ENCODE results near the gene CDH23. TPM values are rescaled to one million over a fixed set of nuclear protein-coding genes. Genes with fewer than 3 reads are reported as not detected.

The CDH23 gene
- polyA plus RNA-seq, 2 of the 4 experiments (the other 2 are of a cell fraction): 1.1 to 2.3 TPM

DNA sequence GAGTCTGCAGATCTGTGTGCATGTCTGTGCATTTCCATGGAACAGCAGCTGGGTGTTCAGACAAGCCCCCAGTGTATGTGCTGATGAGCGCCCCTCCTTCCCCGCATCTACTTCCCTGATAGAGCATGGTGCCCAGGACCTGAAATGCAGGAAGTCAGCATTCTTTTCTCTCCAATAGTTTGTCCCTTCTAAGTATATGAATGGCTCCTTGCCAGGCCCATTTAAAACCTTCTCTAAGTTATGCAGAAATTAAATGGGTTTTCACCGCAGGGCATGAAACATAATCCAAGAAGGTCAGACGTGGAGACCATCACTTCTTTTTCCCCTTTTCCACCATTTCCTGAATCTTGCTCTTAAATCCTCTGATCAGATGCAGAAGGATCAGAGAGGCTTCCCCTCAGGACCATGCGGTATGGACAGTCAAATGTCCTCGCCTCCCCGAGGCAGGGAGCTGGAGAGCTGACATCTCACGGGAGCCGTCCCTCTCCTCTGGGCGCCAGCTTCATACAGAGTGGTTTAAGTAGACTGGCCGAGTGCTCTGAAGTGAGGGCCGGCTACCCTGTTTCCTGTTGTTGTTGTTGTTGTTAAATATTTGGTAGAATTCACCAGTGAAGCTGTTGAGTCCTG lies 167.6 kb downstream of the CDH23 start:
- DNase-seq (ENCODE audit: low read depth in 1 of 2, low spot score in 1 of 2) (no peak), ATAC-seq (no peak), FAIRE-seq (no peak)
- no peak overlapping the region for H3K27ac ChIP-seq
- no peak overlapping the region for H3K4me2 ChIP-seq
- 52% methylated on average over 12 of the region's 12 CpGs for WGBS (ENCODE audit: missing lambda C conversion rate)
- H3K4me1 ChIP-seq: no peaks in the 10 kb centered on the region
- CTCF ChIA-PET: interaction anchor here (0.8 to 9.6 kb wide), 10 partner anchors 13 to 249 kb away, joined by 3 to 163 read pairs (median 4); partner anchors contain the start of genes CDH23 and SLC29A3
- H3K9me3 ChIP-seq: no peaks in the 10 kb centered on the region
- POLR2A ChIA-PET: no interaction called here
- H3K4me3 ChIP-seq: no peak overlapping the region
- TF ChIP-seq JUN (IDR thresholded peaks at IDR 0.05): no peak
- TF ChIP-seq BHLHE40 (IDR thresholded peaks at IDR 0.05; ENCODE audit: low read depth, low read length): no peak
- TF ChIP-seq EHMT2 (IDR thresholded peaks at IDR 0.05; ENCODE audit: low read depth): no peak
- TF ChIP-seq, protein P1, sequence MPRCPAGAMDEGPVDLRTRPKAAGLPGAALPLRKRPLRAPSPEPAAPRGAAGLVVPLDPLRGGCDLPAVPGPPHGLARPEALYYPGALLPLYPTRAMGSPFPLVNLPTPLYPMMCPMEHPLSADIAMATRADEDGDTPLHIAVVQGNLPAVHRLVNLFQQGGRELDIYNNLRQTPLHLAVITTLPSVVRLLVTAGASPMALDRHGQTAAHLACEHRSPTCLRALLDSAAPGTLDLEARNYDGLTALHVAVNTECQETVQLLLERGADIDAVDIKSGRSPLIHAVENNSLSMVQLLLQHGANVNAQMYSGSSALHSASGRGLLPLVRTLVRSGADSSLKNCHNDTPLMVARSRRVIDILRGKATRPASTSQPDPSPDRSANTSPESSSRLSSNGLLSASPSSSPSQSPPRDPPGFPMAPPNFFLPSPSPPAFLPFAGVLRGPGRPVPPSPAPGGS (IDR thresholded peaks at IDR 0.05): no peak
- TF ChIP-seq, protein P2, sequence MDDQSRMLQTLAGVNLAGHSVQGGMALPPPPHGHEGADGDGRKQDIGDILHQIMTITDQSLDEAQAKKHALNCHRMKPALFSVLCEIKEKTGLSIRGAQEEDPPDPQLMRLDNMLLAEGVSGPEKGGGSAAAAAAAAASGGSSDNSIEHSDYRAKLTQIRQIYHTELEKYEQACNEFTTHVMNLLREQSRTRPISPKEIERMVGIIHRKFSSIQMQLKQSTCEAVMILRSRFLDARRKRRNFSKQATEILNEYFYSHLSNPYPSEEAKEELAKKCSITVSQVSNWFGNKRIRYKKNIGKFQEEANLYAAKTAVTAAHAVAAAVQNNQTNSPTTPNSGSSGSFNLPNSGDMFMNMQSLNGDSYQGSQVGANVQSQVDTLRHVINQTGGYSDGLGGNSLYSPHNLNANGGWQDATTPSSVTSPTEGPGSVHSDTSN (IDR thresholded peaks at IDR 0.05): no peak
- no peak for TF ChIP-seq ZNF302 (CRISPR knock-in tag; IDR thresholded peaks at IDR 0.05)
- TF ChIP-seq HEYL (CRISPR knock-in tag; IDR thresholded peaks at IDR 0.05): no peak

DNA sequence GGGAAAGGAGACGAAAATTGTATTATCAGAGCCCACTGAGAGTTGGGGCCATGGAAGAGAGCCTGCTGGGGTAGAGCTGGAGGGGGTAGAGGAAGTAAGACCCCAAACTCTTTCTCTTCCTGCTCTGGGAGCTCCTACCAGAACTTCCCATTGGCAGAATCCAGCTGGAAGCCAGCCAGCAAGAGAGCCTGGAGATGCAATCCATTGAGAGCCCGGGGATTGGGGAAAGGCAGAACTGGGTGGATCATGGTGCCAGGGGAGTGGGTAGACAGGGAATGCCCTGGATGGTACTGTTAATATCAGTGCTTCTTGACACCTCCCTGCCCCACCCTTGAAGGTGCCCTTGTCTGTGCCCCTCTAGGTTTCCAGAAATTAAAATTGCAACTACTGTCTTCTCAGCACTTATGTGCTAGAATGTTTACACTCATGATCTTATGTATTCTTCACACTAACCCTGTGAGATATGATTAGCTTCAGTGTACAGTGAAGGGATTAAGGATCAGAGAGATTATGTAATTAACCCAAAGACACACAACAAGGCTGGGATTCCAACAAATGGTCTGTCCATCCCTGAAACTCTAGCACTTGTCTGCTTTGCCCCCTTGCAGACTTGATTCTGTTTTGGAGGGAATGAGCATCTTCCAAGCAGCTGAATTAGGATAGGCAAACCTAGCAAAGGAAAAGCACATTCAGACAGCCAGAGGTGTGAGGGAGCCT lies 168.7 kb downstream of the CDH23 start:
- H3K4me1 ChIP-seq: no peaks in the 10 kb centered on the region
- no peak for TF ChIP-seq RAD21 (conservative IDR thresholded peaks at IDR 0.05 in 1 of 2, IDR thresholded peaks at IDR 0.05 in 1 of 2)
- TF ChIP-seq MAZ (IDR thresholded peaks at IDR 0.05; ENCODE audit: borderline replicate concordance, low read depth, low read length): no peak
- no peak for TF ChIP-seq RCOR1 (IDR thresholded peaks at IDR 0.05; ENCODE audit: low read depth, low read length)
- no peak for TF ChIP-seq MYC (IDR thresholded peaks at IDR 0.05; ENCODE audit: borderline replicate concordance, low read length)
- TF ChIP-seq RARB (CRISPR knock-in tag; IDR thresholded peaks at IDR 0.05): no peak
- no peak for TF ChIP-seq ESRRA (IDR thresholded peaks at IDR 0.05; ENCODE audit: borderline replicate concordance, low read length)
- TF ChIP-seq, protein P3, sequence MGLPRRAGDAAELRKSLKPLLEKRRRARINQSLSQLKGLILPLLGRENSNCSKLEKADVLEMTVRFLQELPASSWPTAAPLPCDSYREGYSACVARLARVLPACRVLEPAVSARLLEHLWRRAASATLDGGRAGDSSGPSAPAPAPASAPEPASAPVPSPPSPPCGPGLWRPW (IDR thresholded peaks at IDR 0.05): no peak
- TF ChIP-seq CBX8 (IDR thresholded peaks at IDR 0.05): no peak
- TF ChIP-seq, protein P2 (IDR thresholded peaks at IDR 0.05): no peak
- TF ChIP-seq TP53 (CRISPR knock-in tag; IDR thresholded peaks at IDR 0.05): no peak
- TF ChIP-seq, protein P4, sequence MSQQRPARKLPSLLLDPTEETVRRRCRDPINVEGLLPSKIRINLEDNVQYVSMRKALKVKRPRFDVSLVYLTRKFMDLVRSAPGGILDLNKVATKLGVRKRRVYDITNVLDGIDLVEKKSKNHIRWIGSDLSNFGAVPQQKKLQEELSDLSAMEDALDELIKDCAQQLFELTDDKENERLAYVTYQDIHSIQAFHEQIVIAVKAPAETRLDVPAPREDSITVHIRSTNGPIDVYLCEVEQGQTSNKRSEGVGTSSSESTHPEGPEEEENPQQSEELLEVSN (IDR thresholded peaks at IDR 0.05; ENCODE audit: borderline replicate concordance, low read depth): no peak
- no peak for TF ChIP-seq FOXS1 (CRISPR knock-in tag; IDR thresholded peaks at IDR 0.05)
- TF ChIP-seq ZSCAN20 (CRISPR knock-in tag; IDR thresholded peaks at IDR 0.05): no peak
- TF ChIP-seq JUNB (IDR thresholded peaks at IDR 0.05): no peak
- TF ChIP-seq HOXB5 (CRISPR knock-in tag; IDR thresholded peaks at IDR 0.05): no peak
- TF ChIP-seq POLR2AphosphoS2 (conservative IDR thresholded peaks at IDR 0.05; ENCODE audit: low read length): no peak
- no peak for TF ChIP-seq NFE2L2 (conservative IDR thresholded peaks at IDR 0.05; ENCODE audit: low read length)
- TF ChIP-seq MAFK (IDR thresholded peaks at IDR 0.05; ENCODE audit: partially characterized antibody): no peak
- TF ChIP-seq, protein P5, sequence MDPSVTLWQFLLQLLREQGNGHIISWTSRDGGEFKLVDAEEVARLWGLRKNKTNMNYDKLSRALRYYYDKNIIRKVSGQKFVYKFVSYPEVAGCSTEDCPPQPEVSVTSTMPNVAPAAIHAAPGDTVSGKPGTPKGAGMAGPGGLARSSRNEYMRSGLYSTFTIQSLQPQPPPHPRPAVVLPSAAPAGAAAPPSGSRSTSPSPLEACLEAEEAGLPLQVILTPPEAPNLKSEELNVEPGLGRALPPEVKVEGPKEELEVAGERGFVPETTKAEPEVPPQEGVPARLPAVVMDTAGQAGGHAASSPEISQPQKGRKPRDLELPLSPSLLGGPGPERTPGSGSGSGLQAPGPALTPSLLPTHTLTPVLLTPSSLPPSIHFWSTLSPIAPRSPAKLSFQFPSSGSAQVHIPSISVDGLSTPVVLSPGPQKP (IDR thresholded peaks at IDR 0.05; ENCODE audit: low read depth, low read length): no peak
- TF ChIP-seq, protein P6, sequence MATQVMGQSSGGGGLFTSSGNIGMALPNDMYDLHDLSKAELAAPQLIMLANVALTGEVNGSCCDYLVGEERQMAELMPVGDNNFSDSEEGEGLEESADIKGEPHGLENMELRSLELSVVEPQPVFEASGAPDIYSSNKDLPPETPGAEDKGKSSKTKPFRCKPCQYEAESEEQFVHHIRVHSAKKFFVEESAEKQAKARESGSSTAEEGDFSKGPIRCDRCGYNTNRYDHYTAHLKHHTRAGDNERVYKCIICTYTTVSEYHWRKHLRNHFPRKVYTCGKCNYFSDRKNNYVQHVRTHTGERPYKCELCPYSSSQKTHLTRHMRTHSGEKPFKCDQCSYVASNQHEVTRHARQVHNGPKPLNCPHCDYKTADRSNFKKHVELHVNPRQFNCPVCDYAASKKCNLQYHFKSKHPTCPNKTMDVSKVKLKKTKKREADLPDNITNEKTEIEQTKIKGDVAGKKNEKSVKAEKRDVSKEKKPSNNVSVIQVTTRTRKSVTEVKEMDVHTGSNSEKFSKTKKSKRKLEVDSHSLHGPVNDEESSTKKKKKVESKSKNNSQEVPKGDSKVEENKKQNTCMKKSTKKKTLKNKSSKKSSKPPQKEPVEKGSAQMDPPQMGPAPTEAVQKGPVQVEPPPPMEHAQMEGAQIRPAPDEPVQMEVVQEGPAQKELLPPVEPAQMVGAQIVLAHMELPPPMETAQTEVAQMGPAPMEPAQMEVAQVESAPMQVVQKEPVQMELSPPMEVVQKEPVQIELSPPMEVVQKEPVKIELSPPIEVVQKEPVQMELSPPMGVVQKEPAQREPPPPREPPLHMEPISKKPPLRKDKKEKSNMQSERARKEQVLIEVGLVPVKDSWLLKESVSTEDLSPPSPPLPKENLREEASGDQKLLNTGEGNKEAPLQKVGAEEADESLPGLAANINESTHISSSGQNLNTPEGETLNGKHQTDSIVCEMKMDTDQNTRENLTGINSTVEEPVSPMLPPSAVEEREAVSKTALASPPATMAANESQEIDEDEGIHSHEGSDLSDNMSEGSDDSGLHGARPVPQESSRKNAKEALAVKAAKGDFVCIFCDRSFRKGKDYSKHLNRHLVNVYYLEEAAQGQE (IDR thresholded peaks at IDR 0.05): no peak
- FAIRE-seq (no peak), ATAC-seq (no peak), DNase-seq (ENCODE audit: low read depth in 1 of 2, low spot score in 1 of 2) (no peak)
- POLR2A ChIA-PET: no interaction called here
- WGBS (ENCODE audit: missing lambda C conversion rate): 53% methylated on average over 2 of the region's 2 CpGs
- no peak overlapping the region for H3K4me2 ChIP-seq
- CTCF ChIA-PET: interaction anchor here (1.0 to 9.6 kb wide), 10 partner anchors 9 to 252 kb away, joined by 3 to 163 read pairs (median 4); partner anchors contain the start of gene CDH23
- no peaks in the 10 kb centered on the region for H3K9me3 ChIP-seq
- H3K4me3 ChIP-seq: no peak overlapping the region
- no peak overlapping the region for H3K27ac ChIP-seq

Measured in A549 (cell line).